NT2/D1 (cell line): ENCODE data around the gene CENPL.

Source experiments
- SUZ12 ChIP-seq: IDR thresholded peaks from 2 replicates; pipeline ENCODE4 v1.6.1; 2011; ENCODE audit not compliant: insufficient read length, insufficient read depth; ENCODE audit errors: extremely low read depth
- YY1 ChIP-seq: IDR thresholded peaks from 2 replicates; pipeline ENCODE4 v1.6.1; 2011; ENCODE audit not compliant: insufficient read length, insufficient read depth
- ZNF274 ChIP-seq: IDR thresholded peaks from 2 replicates; pipeline ENCODE4 v1.6.1; 2011; ENCODE audit warnings: mild to moderate bottlenecking, low read depth, low read length

- TF ChIP-seq ZNF274 (no peak), YY1 (no peak), SUZ12 (no peak)
Measured at GRCh38 chr1:173860065-173860464, 35.4 kb upstream of the CENPL start.
